Fibroblast of pulmonary artery (primary cell): ENCODE data around the gene UNC13A.
A peak's percentile ranks its signal among the peaks of the same experiment; 100 is the strongest.

Experiments used
- DNase-seq: peaks from one replicate; pipeline ENCODE4 v3.0.0-alpha.2; 2010; ENCODE audit warnings: low read depth
- H3K4me3 ChIP-seq: replicated peaks from 2 replicates; pipeline ENCODE4 v1.5.1; 2011; ENCODE audit warnings: low read depth, mild to moderate bottlenecking, control low read depth, low read length, moderate library complexity
- TF ChIP-seq, protein P1 (sequence below): IDR thresholded peaks from 2 replicates; pipeline ENCODE4 v1.5.1; 2011; ENCODE audit warnings: mild to moderate bottlenecking, control low read depth, low read length, inconsistent platforms; ENCODE audit errors: missing control alignments

UNC13A gene

DNA sequence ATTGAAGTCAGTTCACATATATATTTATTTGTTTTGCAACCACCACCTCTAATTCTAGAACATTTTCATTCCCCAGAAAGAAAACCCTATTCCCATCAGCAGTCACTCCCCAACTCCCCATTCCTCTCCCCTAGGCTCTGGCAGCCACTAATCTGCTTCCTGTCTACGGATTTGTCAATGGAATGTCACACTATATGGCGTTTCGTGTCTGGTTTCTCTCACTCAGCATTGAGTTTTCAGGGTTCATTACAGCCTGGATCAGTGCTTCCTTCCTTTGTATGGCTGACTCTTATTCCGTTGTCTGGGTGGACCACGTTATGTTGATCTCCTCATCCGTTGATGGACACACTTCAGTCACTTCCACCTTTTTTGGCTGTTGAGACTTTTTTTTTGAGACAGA is 123.4 kb downstream of the UNC13A start:
- TF ChIP-seq, protein P1, sequence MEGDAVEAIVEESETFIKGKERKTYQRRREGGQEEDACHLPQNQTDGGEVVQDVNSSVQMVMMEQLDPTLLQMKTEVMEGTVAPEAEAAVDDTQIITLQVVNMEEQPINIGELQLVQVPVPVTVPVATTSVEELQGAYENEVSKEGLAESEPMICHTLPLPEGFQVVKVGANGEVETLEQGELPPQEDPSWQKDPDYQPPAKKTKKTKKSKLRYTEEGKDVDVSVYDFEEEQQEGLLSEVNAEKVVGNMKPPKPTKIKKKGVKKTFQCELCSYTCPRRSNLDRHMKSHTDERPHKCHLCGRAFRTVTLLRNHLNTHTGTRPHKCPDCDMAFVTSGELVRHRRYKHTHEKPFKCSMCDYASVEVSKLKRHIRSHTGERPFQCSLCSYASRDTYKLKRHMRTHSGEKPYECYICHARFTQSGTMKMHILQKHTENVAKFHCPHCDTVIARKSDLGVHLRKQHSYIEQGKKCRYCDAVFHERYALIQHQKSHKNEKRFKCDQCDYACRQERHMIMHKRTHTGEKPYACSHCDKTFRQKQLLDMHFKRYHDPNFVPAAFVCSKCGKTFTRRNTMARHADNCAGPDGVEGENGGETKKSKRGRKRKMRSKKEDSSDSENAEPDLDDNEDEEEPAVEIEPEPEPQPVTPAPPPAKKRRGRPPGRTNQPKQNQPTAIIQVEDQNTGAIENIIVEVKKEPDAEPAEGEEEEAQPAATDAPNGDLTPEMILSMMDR = no peak
- no peak for DNase-seq
- H3K4me3 ChIP-seq = no peak overlapping the region

DNA sequence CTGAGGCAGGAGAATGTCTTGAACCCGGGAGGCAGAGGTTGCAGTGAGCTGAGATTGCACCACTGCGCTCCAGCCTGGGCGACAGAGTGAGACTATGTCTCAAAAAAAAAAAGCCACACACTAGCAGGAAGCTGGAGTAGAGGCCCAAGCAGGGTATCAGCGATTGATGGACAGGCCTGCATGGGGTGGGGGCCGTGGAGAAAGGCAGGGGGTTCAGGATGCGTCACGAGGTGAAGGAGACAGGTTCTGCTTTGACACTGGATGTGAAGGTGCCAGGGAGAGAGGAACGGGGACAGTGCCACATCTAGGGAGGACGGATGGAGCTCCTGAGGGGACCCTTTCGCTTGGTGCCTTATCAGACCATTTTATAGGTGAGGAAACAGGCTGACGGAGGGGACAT is 125.6 kb downstream of the UNC13A start:
- TF ChIP-seq, protein P1 = no peak
- H3K4me3 ChIP-seq = no peak overlapping the region
- DNase-seq = no peak

DNA sequence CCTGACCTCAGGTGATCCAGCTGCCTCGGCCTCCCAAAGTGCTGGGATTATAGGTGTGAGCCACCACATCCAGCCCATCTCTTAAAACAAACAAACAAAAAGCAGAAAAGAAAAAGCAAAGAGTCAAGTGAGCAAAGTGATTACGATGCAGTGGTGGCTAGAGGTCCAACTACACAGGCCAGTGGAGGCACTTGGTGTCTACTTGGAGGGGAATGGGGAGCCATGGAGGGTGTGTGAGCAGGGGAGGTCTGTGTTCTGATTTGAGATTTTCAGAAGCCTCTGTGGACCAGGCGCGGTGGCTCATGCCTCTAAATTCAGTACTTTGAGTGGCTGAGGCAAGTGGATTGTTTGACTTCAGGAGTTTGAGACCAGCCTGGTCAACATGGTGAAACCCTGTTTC is 126.1 kb downstream of the UNC13A start:
- DNase-seq = no peak
- TF ChIP-seq, protein P1 = no peak

DNA sequence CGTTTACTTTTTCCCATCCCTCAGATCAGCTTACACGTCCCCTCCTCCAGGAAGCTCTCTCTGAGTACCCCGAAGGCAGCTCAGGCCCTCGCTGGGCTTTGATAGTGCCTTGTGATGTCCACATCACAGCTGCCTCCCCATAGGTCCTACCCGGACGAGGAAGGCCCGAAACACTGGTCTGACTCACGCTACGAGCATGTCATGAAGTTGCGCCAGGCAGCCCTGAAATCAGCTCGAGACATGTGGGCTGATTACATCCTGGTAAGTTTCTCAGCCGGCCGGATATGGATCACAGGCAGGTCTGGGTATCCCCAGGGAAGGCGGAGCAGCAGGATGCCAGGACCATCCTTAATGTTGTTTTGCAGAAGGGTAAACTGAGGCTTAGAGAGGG is 128.0 kb downstream of the UNC13A start:
- TF ChIP-seq, protein P1 = no peak
- H3K4me3 ChIP-seq = no peak overlapping the region
- DNase-seq = peak; percentile 98

More for the DNA sequence above, 126.1 kb downstream of the UNC13A start:
- no peak overlapping the region for H3K4me3 ChIP-seq

DNA sequence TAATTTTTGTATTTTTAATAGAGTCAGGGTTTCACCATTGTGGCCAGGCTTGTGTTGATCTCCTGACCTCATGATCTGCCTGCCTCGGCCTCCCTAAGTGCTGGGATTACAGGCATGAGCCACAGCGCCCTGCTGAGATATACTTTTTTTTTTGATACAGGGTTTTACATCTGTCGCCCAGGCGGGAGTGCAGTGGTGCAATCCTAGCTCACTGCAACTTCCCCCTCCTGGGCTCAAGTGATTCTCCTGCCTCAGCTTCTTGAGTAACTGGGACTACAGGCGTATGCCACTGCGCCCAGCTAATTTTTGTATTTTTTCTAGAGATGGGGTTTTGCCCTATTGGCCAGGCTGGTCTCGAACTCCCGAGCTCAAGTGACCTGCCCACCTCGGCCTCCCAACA is 130.7 kb downstream of the UNC13A start:
- H3K4me3 ChIP-seq = no peak overlapping the region

DNA sequence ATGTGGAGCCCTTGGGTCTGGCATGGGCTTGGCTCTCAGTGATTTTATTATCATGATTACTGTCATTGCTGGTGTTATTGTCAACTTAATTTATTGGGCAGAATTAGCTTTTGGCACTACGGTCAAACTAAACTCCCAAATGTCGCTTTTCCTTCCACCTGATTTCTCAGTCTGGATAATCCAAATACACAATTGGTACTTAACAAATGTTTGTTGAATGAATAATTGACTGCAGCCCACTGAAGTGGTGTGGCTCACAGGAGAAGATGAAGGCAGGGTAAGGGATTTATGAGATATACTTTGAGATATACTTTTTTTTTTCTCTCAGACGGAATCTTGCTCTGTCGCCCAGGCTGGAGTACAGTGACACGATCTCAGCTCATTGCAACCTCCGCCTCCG is 131.2 kb downstream of the UNC13A start:
- no peak for DNase-seq
- TF ChIP-seq, protein P1 = no peak
- peak overlapping the region; percentile 88 for H3K4me3 ChIP-seq

More for the DNA sequence above, 130.7 kb downstream of the UNC13A start:
- TF ChIP-seq, protein P1 = no peak
- DNase-seq = no peak

DNA sequence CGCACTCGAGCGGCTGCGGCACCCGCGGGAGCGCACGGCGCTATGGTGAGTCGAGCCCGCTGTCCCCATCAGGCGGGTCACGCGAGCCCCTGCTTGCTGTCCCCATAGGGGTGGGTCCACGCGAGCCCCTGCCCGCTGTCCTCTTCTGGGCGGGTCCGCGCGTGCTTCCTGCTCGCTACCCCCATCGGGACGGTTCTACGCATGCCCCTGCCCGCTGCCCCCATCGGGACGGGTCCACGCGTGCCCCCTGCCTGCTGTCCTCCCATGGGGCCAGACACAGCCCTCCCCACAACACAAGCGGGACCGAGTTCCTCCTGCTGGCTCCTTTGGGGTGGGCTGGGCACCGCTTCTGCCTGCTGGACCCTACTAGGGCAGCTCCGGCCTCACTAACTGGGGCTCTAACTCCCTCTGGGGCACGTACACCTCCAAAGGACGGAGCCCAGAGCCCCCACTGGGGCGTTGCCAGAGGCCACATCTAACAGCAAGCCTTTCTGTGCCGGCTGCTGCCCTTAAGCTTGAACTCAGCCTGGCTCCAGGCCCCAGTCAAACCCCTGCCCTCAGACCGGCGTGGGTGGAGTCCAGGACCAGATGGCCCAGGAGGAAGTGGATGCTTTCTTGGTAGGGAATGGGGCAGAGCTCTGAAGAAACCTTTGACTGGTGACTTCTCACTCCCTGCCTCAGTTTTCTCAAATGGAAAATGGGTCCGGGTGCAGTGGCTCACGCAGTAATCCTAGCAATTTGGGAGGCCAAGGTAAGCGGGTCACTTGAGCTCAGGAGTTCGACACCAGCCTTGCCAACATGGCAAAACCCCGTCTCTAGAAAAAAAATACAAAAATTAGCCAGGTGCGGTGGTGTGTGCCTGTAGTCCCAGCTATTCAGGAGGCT is 132.0 kb downstream of the UNC13A start:
- TF ChIP-seq, protein P1 = no peak
- peak overlapping the region; percentile 88 for H3K4me3 ChIP-seq
- DNase-seq = peak; percentile 70
